ENCODE data around the gene TRERF1. TPM values are rescaled to one million over a fixed set of nuclear protein-coding genes. Genes with fewer than 3 reads are reported as not detected.

The TRERF1 gene
- total and polyA plus RNA-seq, 2 experiments from 2014 or later = 3.2 to 5.1 TPM

- Histone ChIP-seq H3K4me2 (no peak overlapping the region), H3K9me3 (ENCODE audit: low read depth) (no peaks in the 10 kb centered on the region), H3K4me1 (ENCODE audit: insufficient read depth) (no peaks in the 10 kb centered on the region), H3K79me2 (no peaks in the 10 kb centered on the region), H3K36me3 (replicated peaks; ENCODE audit: insufficient read depth, low read depth) (no peaks in the 10 kb centered on the region), H3K27ac (no peak overlapping the region), H3K9me2 (replicated peaks; ENCODE audit: insufficient read depth) (no peaks in the 10 kb centered on the region), H3K4me3 (no peak overlapping the region), H4K20me1 (ENCODE audit: insufficient read depth, poor library complexity, severe bottlenecking) (no peaks in the 10 kb centered on the region), H3K27me3 (no peaks in the 10 kb centered on the region), H2AFZ (no peak overlapping the region)
- TF ChIP-seq EZH2 (IDR thresholded peaks at IDR 0.05; ENCODE audit: borderline replicate concordance) (no peak), EZH2phosphoT487 (IDR thresholded peaks at IDR 0.05; ENCODE audit: low read depth, severe bottlenecking, unreplicated experiment) (no peak), CTCF (IDR thresholded peaks at IDR 0.05; ENCODE audit: poor library complexity) (no peak)
- DNase-seq (ENCODE audit: low spot score) = no peak
- 87% methylated on average over 4 of the region's 6 CpGs for WGBS (ENCODE audit: low lambda C conversion rate, missing lambda C conversion rate)
Measured at GRCh38 chr6:42462474-42462972, 10.8 kb upstream of the TRERF1 start.

- Histone ChIP-seq H3K9me3 (ENCODE audit: low read depth) (no peaks in the 10 kb centered on the region), H3K27ac (no peak overlapping the region), H2AFZ (no peak overlapping the region), H3K4me1 (ENCODE audit: insufficient read depth) (no peaks in the 10 kb centered on the region), H3K4me2 (no peak overlapping the region), H3K9me2 (replicated peaks; ENCODE audit: insufficient read depth) (no peaks in the 10 kb centered on the region), H4K20me1 (ENCODE audit: insufficient read depth, poor library complexity, severe bottlenecking) (no peaks in the 10 kb centered on the region), H3K4me3 (no peak overlapping the region), H3K79me2 (no peaks in the 10 kb centered on the region), H3K27me3 (no peaks in the 10 kb centered on the region), H3K36me3 (replicated peaks; ENCODE audit: insufficient read depth, low read depth) (no peaks in the 10 kb centered on the region)
- no peak for DNase-seq (ENCODE audit: low spot score)
- TF ChIP-seq CTCF (IDR thresholded peaks at IDR 0.05; ENCODE audit: poor library complexity) = no peak
- TF ChIP-seq EZH2 (IDR thresholded peaks at IDR 0.05; ENCODE audit: borderline replicate concordance) = no peak
- no peak for TF ChIP-seq EZH2phosphoT487 (IDR thresholded peaks at IDR 0.05; ENCODE audit: low read depth, severe bottlenecking, unreplicated experiment)
- 59% methylated on average over 1 of the region's 1 CpG for WGBS (ENCODE audit: low lambda C conversion rate, missing lambda C conversion rate)
Measured at GRCh38 chr6:42460883-42461282, 9.2 kb upstream of the TRERF1 start.

- Histone ChIP-seq H3K4me2 (no peak overlapping the region), H2AFZ (no peak overlapping the region), H3K4me1 (ENCODE audit: insufficient read depth) (no peaks in the 10 kb centered on the region), H3K27ac (no peak overlapping the region), H3K9me3 (ENCODE audit: low read depth) (no peaks in the 10 kb centered on the region), H3K9me2 (replicated peaks; ENCODE audit: insufficient read depth) (no peaks in the 10 kb centered on the region), H3K36me3 (replicated peaks; ENCODE audit: insufficient read depth, low read depth) (no peaks in the 10 kb centered on the region), H3K4me3 (no peak overlapping the region), H3K79me2 (no peaks in the 10 kb centered on the region), H3K27me3 (no peaks in the 10 kb centered on the region), H4K20me1 (ENCODE audit: insufficient read depth, poor library complexity, severe bottlenecking) (no peaks in the 10 kb centered on the region)
- TF ChIP-seq EZH2phosphoT487 (IDR thresholded peaks at IDR 0.05; ENCODE audit: low read depth, severe bottlenecking, unreplicated experiment) (no peak), CTCF (IDR thresholded peaks at IDR 0.05; ENCODE audit: poor library complexity) (no peak), EZH2 (IDR thresholded peaks at IDR 0.05; ENCODE audit: borderline replicate concordance) (no peak)
- WGBS (ENCODE audit: low lambda C conversion rate, missing lambda C conversion rate) = 95% methylated on average over 5 of the region's 5 CpGs
- DNase-seq (ENCODE audit: low spot score) = no peak
Measured at GRCh38 chr6:42459888-42460287, 8.2 kb upstream of the TRERF1 start.

GRCh38 chr6:42454428-42454791 is 2.7 kb upstream of the TRERF1 start:
- peak; percentile 32 for DNase-seq (ENCODE audit: low spot score)
- H2AFZ ChIP-seq = peak overlapping the region; percentile 39
- peaks cover 10% of the 10 kb centered on the region for H3K4me1 ChIP-seq (ENCODE audit: insufficient read depth)
- no peak for TF ChIP-seq EZH2 (IDR thresholded peaks at IDR 0.05; ENCODE audit: borderline replicate concordance)
- no peak for TF ChIP-seq EZH2phosphoT487 (IDR thresholded peaks at IDR 0.05; ENCODE audit: low read depth, severe bottlenecking, unreplicated experiment)
- TF ChIP-seq CTCF (IDR thresholded peaks at IDR 0.05; ENCODE audit: poor library complexity) = no peak
- H3K79me2 ChIP-seq = peaks cover 15% of the 10 kb centered on the region
- H3K9me2 ChIP-seq (replicated peaks; ENCODE audit: insufficient read depth) = no peaks in the 10 kb centered on the region
- H3K4me2 ChIP-seq = peak overlapping the region; percentile 88
- 12% methylated on average over 11 of the region's 11 CpGs for WGBS (ENCODE audit: low lambda C conversion rate, missing lambda C conversion rate)
- no peaks in the 10 kb centered on the region for H4K20me1 ChIP-seq (ENCODE audit: insufficient read depth, poor library complexity, severe bottlenecking)
- no peaks in the 10 kb centered on the region for H3K36me3 ChIP-seq (replicated peaks; ENCODE audit: insufficient read depth, low read depth)
- peak overlapping the region; percentile 97 for H3K27ac ChIP-seq
- peak overlapping the region; percentile 91 for H3K4me3 ChIP-seq
- no peaks in the 10 kb centered on the region for H3K27me3 ChIP-seq
- H3K9me3 ChIP-seq (ENCODE audit: low read depth) = no peaks in the 10 kb centered on the region
